ENCODE data around the gene CTTNBP2NL. TPM values are rescaled to one million over a fixed set of nuclear protein-coding genes. Genes with fewer than 3 reads are reported as not detected.

CTTNBP2NL gene
- total and polyA plus RNA-seq, 2 of the 4 experiments (the other 2 are of a cell fraction) = 12.4 to 22.0 TPM

- Histone ChIP-seq H3K4me1 (ENCODE audit: control insufficient read depth, insufficient read depth, low read length) (no peaks in the 10 kb centered on the region; the same call in 1 of the 2 replicates), H4K20me1 (ENCODE audit: insufficient read depth, low read length) (peaks cover 13% of the 10 kb centered on the region; the same call in 1 of the 2 replicates), H3K4me2 (ENCODE audit: low read depth, low read length) (no peak overlapping the region), H2BK5ac (ENCODE audit: low read depth, low read length, poor library complexity, severe bottlenecking) (no peak overlapping the region), H2BK120ac (ENCODE audit: low read depth, low read length) (no peak overlapping the region), H4K91ac (ENCODE audit: insufficient read depth, low read depth, low read length) (no peak overlapping the region), H2BK15ac (ENCODE audit: low read depth, low read length) (no peak overlapping the region), H4K5ac (ENCODE audit: low read depth, low read length) (no peak overlapping the region; the same call in 1 of the 2 replicates), H3K79me1 (ENCODE audit: low read depth in 1 of 2, low read length in 2 of 2) (peaks cover 18 to 51% of the 10 kb centered on the region in 2 experiments), H3K9ac (ENCODE audit: low read depth, low read length) (no peak overlapping the region), H2BK20ac (ENCODE audit: low read depth, low read length) (no peak overlapping the region), H3K27me3 (ENCODE audit: control insufficient read depth, insufficient read depth, low read length) (no peaks in the 10 kb centered on the region), H2AFZ (replicated peaks; ENCODE audit: low read length, poor library complexity) (no peak overlapping the region), H3K23ac (ENCODE audit: low read depth, low read length) (no peak overlapping the region), H3K14ac (replicated peaks; ENCODE audit: low read depth, low read length) (no peak overlapping the region), H3K18ac (ENCODE audit: low read depth, low read length) (no peak overlapping the region), H3K4ac (ENCODE audit: low read depth, low read length) (no peak overlapping the region), H2AK5ac (ENCODE audit: low read depth, low read length) (no peak overlapping the region), H3K4me3 (ENCODE audit: insufficient read depth, low read depth, low read length) (no peak overlapping the region), H3K27ac (ENCODE audit: insufficient read depth, low read length) (no peak overlapping the region), H2AK9ac (replicated peaks; ENCODE audit: low read depth, low read length, poor library complexity) (no peak overlapping the region), H3K9me1 (ENCODE audit: insufficient read depth, low read length) (no peaks in the 10 kb centered on the region), H3K36me3 (ENCODE audit: control insufficient read depth, insufficient read depth, low read length) (peaks cover 29% of the 10 kb centered on the region), H3K56ac (ENCODE audit: extremely low read depth, insufficient read depth, low read length) (no peak overlapping the region), H3K9me3 (ENCODE audit: control insufficient read depth, insufficient read depth, low read length) (no peaks in the 10 kb centered on the region), H4K8ac (ENCODE audit: low read depth in 2 of 2, low read length in 2 of 2) (no peak overlapping the region)
- no TSS peak for BruUV-seq (replicated peaks)
- TF ChIP-seq RFX5 (IDR thresholded peaks at IDR 0.05; ENCODE audit: low read depth, low read length) (no peak), CHD1 (IDR thresholded peaks at IDR 0.05; ENCODE audit: low read depth, low read length) (no peak), MAZ (IDR thresholded peaks at IDR 0.05; ENCODE audit: borderline replicate concordance, low read depth, low read length) (no peak), CEBPB (IDR thresholded peaks at IDR 0.05; ENCODE audit: low read depth, low read length) (no peak), BHLHE40 (IDR thresholded peaks at IDR 0.05; ENCODE audit: low read depth, low read length) (no peak), FOS (IDR thresholded peaks at IDR 0.05; ENCODE audit: low read depth, low read length) (no peak), MXI1 (IDR thresholded peaks at IDR 0.05; ENCODE audit: borderline replicate concordance, low read depth, low read length) (no peak), SMC3 (IDR thresholded peaks at IDR 0.05; ENCODE audit: low read depth, low read length) (no peak), USF2 (IDR thresholded peaks at IDR 0.05; ENCODE audit: low read depth, low read length) (no peak), MAFK (IDR thresholded peaks at IDR 0.05; ENCODE audit: low read depth, low read length) (no peak)
- dilution Hi-C loops (cut with HindIII; ENCODE audit: low sequenced_read_pairs, unreplicated experiment) = no loop called here
- DNase-seq (no peak), ATAC-seq (ENCODE audit: low read depth) (no peak)
- CTCF ChIA-PET = interaction anchor here (1.2 kb wide), 1 partner anchor 10 kb away, joined by 3 read pairs; no protein-coding TSS in a partner anchor
- POLR2A ChIA-PET (ENCODE audit: unreplicated experiment) = no interaction called here
- intact Hi-C loops (cut with micrococcal nuclease) = no loop called here
- in situ Hi-C loops (cut with MboI; ENCODE audit: low sequenced_read_pairs) = no loop called here
These were observed 21.3 kb downstream of the CTTNBP2NL start for GRCh38 chr1:112417271-112417670.
